HepG2 (cell line): Measurements from ENCODE around the gene FAM131A. TPM values are rescaled to one million over a fixed set of nuclear protein-coding genes. Genes with fewer than 3 reads are reported as not detected.

Experiments
- BHLHE40 ChIP-seq: IDR thresholded peaks from 2 replicates; pipeline ENCODE4 v1.6.1; 2011; ENCODE audit warnings: low read length, improper control_type of control experiment
- CREB1 ChIP-seq, 2 experiments: fragments of 450-650 bp in 1 of 2; IDR thresholded peaks; 2 replicates each; pipeline ENCODE4 v1.6.1; 2016 to 2017; ENCODE audit warnings: control low read depth in 1 of 2, mild to moderate bottlenecking in 1 of 2, missing compliant biosample characterization in 1 of 2, missing genetic modification characterization in 1 of 2
- FOSL1 ChIP-seq: sonication (generic); formaldehyde crosslinking; IDR thresholded peaks from 2 replicates; pipeline ENCODE4 v1.9.0; 2021; ENCODE audit warnings: missing genetic modification reagents, borderline replicate concordance
- MED8 ChIP-seq: sonication (generic); formaldehyde crosslinking; IDR thresholded peaks from 2 replicates; pipeline ENCODE4 v1.8.1; 2023; ENCODE audit warnings: mild to moderate bottlenecking, missing genetic modification reagents; ENCODE audit not compliant: insufficient replicate concordance
- ONECUT2 ChIP-seq: sonication (generic); formaldehyde crosslinking; IDR thresholded peaks from 2 replicates; pipeline ENCODE4 v1.4.0; 2020; ENCODE audit warnings: missing genetic modification reagents
- POLR2AphosphoS5 ChIP-seq: IDR thresholded peaks from 2 replicates; pipeline ENCODE4 v1.6.1; 2012; ENCODE audit warnings: low read depth, low read length
- RBFOX2 ChIP-seq: fragments of 200-400 bp; formaldehyde crosslinking; IDR thresholded peaks from 2 replicates; pipeline ENCODE4 v1.6.1; 2017; ENCODE audit warnings: low read depth, mild to moderate bottlenecking, low read length
- RORA ChIP-seq: sonication (generic); formaldehyde crosslinking; IDR thresholded peaks from 2 replicates; pipeline ENCODE4 v1.5.0; 2020; ENCODE audit warnings: mild to moderate bottlenecking, missing genetic modification reagents, moderate library complexity
- SRF ChIP-seq: IDR thresholded peaks from 2 replicates; pipeline ENCODE4 v1.6.1; 2011; ENCODE audit warnings: mild to moderate bottlenecking, low read depth, low read length, moderate library complexity
- THAP11 ChIP-seq: IDR thresholded peaks from 2 replicates; pipeline ENCODE4 v1.6.1; 2016; ENCODE audit warnings: missing biosample characterization, missing genetic modification reagents
- ZNF550 ChIP-seq: sonication (generic); formaldehyde crosslinking; IDR thresholded peaks from 2 replicates; pipeline ENCODE4 v1.4.0; 2020; ENCODE audit warnings: mild to moderate bottlenecking, missing genetic modification reagents, borderline replicate concordance
- ZNF678 ChIP-seq: sonication (generic); formaldehyde crosslinking; IDR thresholded peaks from 2 replicates; pipeline ENCODE4 v1.4.0; 2020; ENCODE audit warnings: mild to moderate bottlenecking, missing genetic modification reagents
- polyA plus RNA-seq, 8 experiments: library from polyadenylated mRNA; depleted of rRNA in 3 of 8; stranded (reverse) in 7 of 8; unstranded in 1 of 8; fragments of >200 nt; fragmentation: Illumina TruSeq in 4 of 8; extraction: Trizol in 4 of 8; gene quantifications; 2 replicates each; pipeline versions ENCODE4 v1.2.1 to v1.2.3, GENCODE V29; 2011 to 2016; ENCODE audit warnings: low read depth in 4 of 8, missing spikeins in 1 of 8, mixed read lengths in 1 of 8; ENCODE audit not compliant: insufficient read depth in 1 of 8
- total RNA-seq, 5 experiments: library from RNA; depleted of rRNA; stranded (reverse); fragments of >200 nt; fragmentation: Illumina TruSeq; extraction: Trizol; gene quantifications; 2 replicates each; pipeline ENCODE4 v1.2.3, GENCODE V29; 2016; ENCODE audit warnings: low read depth in 1 of 5
- TF ChIP-seq, protein P1 (sequence below): sonication (generic); formaldehyde crosslinking; conservative IDR thresholded peaks from 2 replicates; pipeline ENCODE4 v1.4.0; 2020; ENCODE audit warnings: mild to moderate bottlenecking, missing genetic modification reagents, moderate library complexity
- TF ChIP-seq, protein P2 (sequence below): fragments of 450-650 bp; IDR thresholded peaks from 2 replicates; pipeline ENCODE4 v1.6.1; 2016
- TF ChIP-seq, protein P3 (sequence below): sonication (generic); formaldehyde crosslinking; IDR thresholded peaks from 2 replicates; pipeline ENCODE4 v1.4.0; 2020; ENCODE audit warnings: missing genetic modification reagents
- TF ChIP-seq, protein P4 (sequence below): sonication (generic); formaldehyde crosslinking; IDR thresholded peaks from 2 replicates; pipeline ENCODE4 v1.4.0; 2020; ENCODE audit warnings: low read depth, missing genetic modification reagents

Gene FAM131A
- total and polyA plus RNA-seq, 2 of the 13 experiments (the other 11 are each of a cell fraction or from before 2014, with no cell fraction given), result 9.2 to 9.3 TPM

DNA sequence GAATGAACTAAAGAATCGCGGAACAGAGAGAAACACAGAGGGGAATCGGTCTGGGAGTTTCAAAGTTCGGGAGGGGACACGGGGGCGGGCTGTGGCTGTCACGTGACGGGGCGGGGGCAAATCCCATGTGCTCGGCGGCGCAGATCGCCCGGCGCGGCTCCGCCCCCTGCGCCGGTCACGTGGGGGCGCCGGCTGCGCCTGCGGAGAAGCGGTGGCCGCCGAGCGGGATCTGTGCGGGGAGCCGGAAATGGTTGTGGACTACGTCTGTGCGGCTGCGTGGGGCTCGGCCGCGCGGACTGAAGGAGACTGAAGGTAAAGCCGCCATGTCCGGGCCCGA, 23.1 kb upstream of the FAM131A start, which contains the start of gene EIF4G1 (continued):
- TF ChIP-seq, protein P1, sequence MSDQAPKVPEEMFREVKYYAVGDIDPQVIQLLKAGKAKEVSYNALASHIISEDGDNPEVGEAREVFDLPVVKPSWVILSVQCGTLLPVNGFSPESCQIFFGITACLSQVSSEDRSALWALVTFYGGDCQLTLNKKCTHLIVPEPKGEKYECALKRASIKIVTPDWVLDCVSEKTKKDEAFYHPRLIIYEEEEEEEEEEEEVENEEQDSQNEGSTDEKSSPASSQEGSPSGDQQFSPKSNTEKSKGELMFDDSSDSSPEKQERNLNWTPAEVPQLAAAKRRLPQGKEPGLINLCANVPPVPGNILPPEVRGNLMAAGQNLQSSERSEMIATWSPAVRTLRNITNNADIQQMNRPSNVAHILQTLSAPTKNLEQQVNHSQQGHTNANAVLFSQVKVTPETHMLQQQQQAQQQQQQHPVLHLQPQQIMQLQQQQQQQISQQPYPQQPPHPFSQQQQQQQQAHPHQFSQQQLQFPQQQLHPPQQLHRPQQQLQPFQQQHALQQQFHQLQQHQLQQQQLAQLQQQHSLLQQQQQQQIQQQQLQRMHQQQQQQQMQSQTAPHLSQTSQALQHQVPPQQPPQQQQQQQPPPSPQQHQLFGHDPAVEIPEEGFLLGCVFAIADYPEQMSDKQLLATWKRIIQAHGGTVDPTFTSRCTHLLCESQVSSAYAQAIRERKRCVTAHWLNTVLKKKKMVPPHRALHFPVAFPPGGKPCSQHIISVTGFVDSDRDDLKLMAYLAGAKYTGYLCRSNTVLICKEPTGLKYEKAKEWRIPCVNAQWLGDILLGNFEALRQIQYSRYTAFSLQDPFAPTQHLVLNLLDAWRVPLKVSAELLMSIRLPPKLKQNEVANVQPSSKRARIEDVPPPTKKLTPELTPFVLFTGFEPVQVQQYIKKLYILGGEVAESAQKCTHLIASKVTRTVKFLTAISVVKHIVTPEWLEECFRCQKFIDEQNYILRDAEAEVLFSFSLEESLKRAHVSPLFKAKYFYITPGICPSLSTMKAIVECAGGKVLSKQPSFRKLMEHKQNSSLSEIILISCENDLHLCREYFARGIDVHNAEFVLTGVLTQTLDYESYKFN (CRISPR knock-in tag), result peak; percentile 33; the same call in 1 of the 2 replicates
- TF ChIP-seq BHLHE40, result peak; percentile 89
- TF ChIP-seq, protein P2, sequence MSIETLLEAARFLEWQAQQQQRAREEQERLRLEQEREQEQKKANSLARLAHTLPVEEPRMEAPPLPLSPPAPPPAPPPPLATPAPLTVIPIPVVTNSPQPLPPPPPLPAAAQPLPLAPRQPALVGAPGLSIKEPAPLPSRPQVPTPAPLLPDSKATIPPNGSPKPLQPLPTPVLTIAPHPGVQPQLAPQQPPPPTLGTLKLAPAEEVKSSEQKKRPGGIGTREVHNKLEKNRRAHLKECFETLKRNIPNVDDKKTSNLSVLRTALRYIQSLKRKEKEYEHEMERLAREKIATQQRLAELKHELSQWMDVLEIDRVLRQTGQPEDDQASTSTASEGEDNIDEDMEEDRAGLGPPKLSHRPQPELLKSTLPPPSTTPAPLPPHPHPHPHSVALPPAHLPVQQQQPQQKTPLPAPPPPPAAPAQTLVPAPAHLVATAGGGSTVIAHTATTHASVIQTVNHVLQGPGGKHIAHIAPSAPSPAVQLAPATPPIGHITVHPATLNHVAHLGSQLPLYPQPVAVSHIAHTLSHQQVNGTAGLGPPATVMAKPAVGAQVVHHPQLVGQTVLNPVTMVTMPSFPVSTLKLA, result peak; percentile 89
- peak; percentile 10; the same call in 1 of the 2 replicates for TF ChIP-seq SRF
- peak; percentile 73; the same call in 1 of the 2 replicates for TF ChIP-seq THAP11 (CRISPR knock-in tag)
- TF ChIP-seq FOSL1 (CRISPR knock-in tag), result no peak
- no peak for TF ChIP-seq ONECUT2
- TF ChIP-seq, protein P3, sequence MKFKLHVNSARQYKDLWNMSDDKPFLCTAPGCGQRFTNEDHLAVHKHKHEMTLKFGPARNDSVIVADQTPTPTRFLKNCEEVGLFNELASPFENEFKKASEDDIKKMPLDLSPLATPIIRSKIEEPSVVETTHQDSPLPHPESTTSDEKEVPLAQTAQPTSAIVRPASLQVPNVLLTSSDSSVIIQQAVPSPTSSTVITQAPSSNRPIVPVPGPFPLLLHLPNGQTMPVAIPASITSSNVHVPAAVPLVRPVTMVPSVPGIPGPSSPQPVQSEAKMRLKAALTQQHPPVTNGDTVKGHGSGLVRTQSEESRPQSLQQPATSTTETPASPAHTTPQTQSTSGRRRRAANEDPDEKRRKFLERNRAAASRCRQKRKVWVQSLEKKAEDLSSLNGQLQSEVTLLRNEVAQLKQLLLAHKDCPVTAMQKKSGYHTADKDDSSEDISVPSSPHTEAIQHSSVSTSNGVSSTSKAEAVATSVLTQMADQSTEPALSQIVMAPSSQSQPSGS (CRISPR knock-in tag), result no peak
- TF ChIP-seq, protein P4, sequence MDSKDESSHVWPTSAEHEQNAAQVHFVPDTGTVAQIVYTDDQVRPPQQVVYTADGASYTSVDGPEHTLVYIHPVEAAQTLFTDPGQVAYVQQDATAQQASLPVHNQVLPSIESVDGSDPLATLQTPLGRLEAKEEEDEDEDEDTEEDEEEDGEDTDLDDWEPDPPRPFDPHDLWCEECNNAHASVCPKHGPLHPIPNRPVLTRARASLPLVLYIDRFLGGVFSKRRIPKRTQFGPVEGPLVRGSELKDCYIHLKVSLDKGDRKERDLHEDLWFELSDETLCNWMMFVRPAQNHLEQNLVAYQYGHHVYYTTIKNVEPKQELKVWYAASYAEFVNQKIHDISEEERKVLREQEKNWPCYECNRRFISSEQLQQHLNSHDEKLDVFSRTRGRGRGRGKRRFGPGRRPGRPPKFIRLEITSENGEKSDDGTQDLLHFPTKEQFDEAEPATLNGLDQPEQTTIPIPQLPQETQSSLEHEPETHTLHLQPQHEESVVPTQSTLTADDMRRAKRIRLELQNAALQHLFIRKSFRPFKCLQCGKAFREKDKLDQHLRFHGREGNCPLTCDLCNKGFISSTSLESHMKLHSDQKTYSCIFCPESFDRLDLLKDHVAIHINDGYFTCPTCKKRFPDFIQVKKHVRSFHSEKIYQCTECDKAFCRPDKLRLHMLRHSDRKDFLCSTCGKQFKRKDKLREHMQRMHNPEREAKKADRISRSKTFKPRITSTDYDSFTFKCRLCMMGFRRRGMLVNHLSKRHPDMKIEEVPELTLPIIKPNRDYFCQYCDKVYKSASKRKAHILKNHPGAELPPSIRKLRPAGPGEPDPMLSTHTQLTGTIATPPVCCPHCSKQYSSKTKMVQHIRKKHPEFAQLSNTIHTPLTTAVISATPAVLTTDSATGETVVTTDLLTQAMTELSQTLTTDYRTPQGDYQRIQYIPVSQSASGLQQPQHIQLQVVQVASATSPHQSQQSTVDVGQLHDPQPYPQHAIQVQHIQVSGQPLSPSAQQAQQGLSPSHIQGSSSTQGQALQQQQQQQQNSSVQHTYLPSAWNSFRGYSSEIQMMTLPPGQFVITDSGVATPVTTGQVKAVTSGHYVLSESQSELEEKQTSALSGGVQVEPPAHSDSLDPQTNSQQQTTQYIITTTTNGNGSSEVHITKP (CRISPR knock-in tag), result no peak
- TF ChIP-seq POLR2AphosphoS5, result peak; percentile 76
- TF ChIP-seq MED8 (CRISPR knock-in tag), result peak; percentile 8
- peak; percentile 21; the same call in 1 of the 2 replicates for TF ChIP-seq CREB1 (IDR thresholded peaks at IDR 0.05)
- no peak for TF ChIP-seq CREB1 (CRISPR knock-in tag; IDR thresholded peaks at IDR 0.05)
- TF ChIP-seq RBFOX2, result peak; percentile 37; the same call in 1 of the 2 replicates
- TF ChIP-seq ZNF550, result no peak
- no peak for TF ChIP-seq ZNF678
- TF ChIP-seq RORA, result no peak
